Stimulated activated CD4-positive, alpha-beta T cell treated with anti-CD3 and anti-CD28 coated beads, TNF-alpha, amount 100 ng/mL, for 1 hour (primary cell): ENCODE results near the gene PTPN7.
"Not testable (repeated sequence)": the region's sequence is repeated elsewhere in the genome, so short reads cannot be mapped to it uniquely, and the experiment has no call there.

Source experiments
- DNase-seq, 3 donors: peaks; one replicate each; pipeline ENCODE4 v3.0.0-alpha.2; 2020; ENCODE audit warnings: low read depth in 3 of 3, low spot score in 1 of 3

PTPN7 gene

DNA sequence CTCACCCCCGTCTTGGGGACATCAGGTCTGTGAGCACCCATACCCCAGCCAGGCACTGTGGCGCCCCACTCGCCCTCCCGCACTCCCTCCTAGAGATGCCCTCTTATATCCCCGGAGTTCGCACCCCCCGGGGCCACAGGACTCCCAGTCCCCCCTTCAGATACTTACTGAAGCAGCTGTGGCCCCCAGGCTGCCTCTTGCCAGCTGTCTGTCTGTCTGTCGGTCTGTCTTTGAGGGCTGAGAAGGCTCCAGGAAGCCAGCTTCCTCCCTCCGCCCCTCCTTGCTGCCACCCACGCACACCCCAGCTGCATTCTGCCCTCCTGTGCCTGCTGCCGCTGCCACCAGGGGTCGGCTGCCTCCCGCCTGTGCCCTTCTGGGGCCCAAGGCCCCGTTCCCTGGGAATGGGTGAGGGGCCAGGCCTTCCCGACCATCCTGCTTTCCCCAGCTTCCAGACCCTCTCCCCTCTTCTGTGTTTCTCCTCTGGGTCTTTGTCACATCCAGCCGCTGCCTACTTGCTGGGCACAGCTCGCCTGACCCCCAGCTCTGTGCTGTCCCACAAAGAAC is at the start of gene PTPN7:
TSS of gene PTPN7 (minus strand) at position 226 of the 564 bp plus-strand sequence. CDS start 1,200 bp downstream, outside the sequence.
- DNase-seq: peak; percentile 59 to 82 (median 67)

DNA sequence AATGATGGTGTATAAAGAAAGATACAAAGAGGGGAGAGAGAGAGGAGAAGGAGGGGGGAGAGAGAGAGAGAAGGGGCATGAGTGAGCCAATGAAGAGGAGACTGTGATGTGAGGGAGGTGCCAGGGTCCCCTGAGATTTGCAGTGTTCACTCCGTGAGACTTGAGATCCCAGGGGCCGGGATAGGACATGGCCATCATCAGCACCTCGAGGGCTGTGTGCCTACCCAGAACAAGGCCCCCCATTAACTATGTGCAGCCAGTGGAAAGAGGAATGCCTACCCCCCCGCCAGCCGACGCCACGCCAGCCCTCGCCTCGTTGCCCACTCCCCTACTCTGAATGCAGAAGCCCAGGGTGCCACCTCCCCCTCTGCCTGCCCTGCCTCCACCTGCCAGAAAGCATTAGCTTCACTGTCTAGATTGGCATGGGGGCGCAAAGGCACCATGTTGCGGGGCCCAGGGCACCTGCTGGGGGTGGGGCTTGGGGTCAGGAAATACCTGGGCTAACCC is 48.0 kb upstream of the PTPN7 start:
- DNase-seq: no peak

DNA sequence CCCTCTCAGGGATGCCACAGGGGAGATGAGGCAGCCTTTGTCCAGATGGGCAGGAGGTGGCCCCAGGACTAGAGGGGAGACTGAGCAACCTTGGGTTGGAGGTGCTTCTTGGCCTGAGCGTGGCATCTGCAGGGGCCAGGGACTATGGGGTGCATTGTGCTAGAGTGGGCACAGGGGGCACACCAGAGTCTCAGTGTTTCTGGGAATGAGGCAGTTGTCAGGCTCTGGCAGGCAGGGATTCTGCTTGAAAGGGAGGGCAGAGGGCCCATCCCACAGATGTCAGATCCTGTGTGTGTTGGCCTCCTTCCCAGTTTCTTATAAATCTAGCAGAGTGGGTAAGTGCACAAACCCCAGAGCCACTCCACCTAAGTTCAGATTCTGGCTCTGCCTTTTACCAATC is 46.9 kb upstream of the PTPN7 start:
- no peak for DNase-seq

DNA sequence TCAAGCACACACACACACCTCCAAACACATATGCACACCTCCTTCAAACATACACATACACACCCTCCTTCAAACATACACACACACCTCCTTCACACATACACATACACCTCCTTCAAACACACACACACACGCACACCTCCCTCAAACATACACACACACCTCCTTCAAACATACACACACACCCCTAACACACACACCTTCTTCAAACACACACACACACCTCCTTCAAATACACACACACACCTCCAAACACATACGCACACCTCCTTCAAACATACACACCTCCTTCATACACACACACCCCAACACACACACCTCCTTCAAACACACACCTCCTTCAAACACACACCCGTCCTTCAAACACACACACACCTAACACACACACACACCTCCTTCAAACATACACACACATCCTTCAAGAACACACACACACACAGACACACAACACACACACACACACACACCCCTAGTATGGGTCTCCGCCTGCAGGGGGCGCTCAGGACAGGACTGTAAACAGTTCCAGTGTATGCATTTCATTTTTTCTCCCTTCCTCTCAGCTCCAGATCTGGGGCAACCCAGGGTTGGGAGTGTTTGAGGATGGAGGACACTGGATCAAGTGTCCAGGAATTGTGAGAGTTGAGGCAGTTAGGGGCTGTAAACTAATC is 45.3 kb upstream of the PTPN7 start:
- DNase-seq: no peak

DNA sequence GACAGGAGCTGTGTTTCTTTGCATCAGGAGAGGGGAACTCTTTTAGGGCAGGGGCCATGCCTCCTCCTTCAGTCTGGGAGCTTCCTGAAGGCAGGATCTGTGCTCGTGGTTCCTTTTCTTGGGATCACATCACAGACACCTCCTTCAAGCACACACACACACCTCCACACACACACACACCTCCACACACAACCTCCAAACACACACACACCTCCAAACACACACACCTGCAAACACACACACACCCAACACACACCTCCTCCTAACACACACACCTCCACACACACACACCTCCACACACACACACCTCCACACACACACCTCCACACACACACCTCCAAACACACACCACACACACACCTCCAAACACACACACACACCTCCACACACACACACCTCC is 43.7 kb upstream of the PTPN7 start:
- DNase-seq: no peak

DNA sequence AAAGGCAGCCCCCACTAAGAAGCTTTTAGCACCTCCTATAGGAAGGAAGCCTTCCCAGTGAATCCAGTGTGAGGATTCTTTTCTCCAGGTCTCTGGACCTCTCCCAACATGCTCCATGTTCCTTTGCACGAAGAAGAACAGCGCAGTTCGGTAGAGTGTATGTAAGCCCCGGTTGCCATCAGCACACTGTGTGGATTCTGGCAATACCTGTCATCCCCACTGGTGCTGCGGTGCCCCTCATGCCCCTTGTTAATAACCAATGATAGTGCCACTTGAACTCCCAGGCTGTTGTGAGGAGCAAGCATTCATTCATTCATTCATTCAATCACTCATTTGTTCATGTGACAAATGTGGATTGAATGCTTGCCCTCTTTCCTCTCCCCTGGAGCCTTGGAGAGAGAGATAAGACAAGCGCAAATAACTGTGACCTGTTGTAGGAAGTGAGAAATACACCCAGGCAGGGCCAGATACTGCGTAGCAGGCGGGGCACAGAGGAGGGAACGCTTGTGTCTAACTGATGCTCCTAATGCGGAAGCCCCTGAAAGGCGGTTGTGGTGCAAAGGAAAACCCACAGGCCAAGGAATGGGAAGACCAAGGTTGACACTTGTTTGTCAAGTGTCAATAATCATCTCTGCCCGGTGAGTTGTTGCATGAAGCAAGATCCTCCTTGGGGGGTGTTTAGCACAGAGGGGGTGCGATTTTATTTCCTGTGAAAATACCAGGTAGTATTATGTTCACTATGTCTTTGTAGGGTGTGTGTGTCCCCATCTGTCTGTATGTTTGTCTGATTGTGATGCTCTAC is 43.0 kb upstream of the PTPN7 start:
- no peak for DNase-seq

DNA sequence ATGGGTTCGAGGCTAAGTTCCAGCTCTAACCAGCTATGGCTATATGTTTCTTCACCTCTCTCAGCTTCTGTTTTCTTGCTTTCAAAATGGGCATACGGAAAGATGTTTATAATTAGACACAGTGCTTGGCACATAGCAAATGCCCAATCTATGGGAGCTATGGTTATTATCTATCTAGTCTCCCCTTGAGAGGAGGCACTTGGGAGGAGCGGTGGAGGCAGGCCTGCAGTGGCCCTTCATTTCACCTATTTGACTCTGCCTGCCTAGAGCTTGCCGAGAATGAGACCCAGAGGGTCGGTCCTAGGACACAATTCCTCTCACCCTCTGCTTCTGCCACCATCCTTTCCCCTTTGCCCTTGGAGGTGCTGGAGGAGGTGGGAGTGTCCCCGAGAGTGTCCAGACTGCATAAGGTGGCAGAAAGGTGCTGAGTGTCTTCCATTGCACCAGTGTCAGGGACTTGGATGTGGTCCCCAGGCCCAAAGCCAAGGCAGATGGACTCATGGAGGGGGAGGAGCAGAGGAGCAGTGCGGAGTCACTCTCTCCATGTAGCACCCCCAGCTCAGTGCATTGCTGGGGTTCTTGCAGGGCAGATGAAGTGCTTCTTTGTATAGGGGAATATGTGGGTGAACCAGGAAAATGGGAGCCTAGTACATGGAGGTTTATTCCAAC is 42.2 kb upstream of the PTPN7 start:
- DNase-seq: no peak

DNA sequence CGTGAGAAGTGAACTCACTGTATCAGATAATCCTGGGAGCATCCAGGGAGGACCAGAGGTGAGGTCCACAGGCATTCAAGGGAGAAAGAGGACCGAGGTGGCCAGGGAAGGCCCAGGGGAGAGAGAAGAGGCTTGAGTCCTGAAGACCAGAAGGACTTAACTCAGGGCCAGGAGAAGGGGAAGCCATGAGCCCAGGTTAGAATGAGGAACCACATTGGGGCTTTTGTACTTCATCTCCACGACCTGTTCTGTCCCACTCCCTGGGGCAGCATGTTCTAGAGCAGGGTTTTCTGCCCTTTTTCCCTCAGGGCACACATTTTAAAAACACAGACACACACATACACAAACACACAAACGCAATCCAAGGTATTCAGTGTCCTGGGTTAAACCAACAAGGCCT is 41.6 kb upstream of the PTPN7 start:
- DNase-seq: no peak

DNA sequence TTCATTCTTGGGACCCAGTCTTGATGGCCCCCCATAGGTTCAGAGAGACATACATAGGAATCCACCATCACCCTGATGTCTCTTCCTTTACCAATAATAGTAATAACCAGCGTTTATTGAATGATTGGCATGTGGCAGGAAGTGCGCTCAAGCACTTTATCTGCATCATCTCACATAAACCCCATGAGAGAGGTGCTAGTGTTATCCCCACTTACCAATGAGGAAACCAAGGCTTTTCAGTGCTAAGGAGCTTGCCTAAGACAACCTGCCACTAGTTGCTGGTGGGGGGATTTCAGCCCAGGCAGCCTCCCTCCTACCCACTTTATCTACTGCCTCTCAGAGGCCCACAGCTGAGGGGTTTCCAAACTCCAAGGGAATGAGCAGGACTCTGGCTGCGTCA is 40.9 kb upstream of the PTPN7 start:
- no peak for DNase-seq

DNA sequence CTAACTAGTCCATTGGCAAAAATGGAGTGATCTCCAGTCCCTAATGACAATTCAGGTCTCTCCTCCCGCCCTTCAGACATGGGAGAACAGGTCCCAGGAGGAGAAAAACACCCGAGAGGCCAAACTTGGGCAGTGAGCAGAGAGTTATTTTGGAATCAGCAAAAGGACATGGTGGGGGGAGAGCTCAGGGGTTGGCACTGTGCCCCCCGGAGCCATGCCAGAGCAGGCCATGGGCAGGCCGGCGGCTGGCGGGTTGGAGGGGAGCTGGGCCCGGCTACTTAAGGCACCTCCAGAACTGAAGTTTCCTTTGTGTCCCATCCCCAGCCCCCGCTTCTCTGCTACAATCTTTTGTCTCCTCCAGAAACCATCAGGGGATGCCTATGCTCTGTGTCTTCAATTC is 40.3 kb upstream of the PTPN7 start:
- DNase-seq: no peak

DNA sequence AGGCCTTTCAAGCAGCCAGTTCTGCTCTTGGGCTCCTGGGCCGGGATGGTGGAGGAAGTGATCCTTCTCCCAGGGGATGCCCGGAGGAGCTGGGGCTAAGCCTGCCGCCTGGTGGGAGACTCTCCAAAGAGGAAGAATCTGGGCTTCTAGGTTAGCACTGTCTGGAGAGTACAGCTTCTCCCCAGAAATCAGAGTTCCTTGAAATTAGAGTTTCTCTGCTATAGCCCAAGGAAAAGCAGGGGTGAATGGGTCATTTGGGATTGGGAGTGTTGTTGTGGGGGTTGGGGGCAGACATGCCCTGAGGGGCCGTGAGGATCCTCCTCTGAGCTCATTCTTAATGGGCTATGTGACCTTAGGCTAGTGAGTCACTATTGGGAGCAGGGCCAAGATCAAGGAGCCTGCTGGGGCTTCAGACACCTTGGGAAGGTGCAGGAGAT is 39.7 kb upstream of the PTPN7 start:
- DNase-seq: no peak

DNA sequence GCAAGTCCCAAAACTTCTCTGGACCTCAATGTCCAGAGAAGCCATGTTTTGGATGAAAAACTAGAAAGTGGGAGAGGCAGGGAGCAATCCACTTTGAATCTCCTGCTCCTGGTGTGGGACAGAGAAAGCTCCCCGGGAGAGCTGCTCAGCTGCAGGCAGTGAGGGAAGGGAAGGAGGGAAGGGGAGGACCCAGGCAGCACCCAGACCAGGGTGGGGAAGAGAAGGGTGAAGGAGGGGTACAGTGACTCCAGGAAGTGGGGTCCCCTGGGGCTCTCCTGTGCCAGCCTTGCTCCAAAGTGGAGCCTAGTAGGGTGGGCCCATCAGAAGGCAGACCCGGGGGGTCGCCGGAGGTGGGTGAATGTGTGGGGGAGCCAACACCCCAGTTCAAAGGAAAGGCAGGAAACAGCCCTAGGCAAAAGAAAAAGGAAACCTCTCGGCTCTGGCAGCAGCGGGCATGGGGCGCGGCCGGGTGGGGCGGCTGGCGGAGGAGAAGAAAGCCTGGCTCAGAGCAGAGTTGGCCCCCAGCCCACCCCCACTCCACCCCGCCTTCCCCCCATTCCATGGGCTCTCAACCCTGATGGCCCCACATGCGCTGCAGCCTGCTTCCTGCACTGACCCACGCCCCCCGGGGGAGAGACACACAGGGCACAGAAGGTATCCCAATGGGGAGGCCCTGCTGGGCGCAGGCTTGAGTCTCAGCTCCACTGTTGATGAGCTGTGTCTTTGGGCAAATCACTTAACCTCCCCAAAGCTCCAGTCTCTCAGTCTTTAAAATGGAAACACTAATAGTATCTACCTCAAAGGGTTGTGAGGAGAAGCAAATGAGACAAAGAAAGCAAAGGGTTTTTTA is 38.9 kb upstream of the PTPN7 start:
- DNase-seq: no peak

DNA sequence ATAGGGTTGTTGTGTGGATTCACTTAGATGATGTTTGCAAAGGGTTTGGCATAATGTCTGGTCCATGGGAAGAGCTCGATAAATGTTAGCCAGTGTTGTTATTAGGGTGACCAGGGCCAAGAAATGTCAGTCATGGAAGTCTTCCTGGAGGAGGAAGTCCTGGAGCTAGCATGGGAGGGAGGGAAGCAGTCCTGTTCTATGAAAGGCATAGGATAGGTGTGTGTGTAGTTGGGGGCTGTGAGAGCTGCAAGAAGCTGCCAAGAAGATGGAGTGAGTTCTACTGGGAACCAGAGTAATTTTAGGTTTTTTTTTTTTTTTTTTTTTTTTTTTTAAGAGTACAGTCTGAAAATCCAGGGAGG is 37.9 kb upstream of the PTPN7 start:
- no peak for DNase-seq

DNA sequence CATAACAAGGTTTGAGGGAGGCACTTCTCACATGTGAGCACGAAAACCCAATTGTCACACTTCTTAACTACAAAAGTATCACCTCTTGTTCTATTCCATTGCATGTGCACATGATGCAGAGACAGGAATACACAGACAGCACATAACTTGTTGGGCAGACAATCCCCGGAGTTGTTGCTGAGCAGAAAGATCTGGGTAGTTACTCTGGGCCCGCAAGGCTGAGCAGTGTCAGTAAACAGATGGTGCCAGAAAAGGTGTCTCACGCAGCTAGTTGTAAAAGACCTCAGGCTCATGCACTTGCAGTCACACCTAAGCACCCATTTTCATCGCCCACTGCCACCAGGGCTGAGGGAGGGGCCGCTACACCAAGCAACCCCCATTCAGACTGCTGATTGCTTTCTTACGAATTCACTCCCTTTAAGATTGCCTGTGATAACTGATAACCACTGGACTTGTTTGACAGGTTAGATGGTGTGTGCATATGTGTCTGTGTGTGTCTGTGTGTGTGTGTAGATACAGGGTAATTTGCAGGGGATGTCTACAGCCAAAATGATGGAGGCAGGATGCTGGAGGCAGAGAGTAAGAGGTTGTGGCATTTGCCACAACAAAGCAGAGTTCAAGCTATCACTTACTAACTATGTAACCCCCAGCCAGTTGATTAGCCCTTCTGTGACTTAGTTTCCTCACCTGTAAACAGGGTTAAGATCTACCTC is 37.4 kb upstream of the PTPN7 start:
- DNase-seq: no peak

DNA sequence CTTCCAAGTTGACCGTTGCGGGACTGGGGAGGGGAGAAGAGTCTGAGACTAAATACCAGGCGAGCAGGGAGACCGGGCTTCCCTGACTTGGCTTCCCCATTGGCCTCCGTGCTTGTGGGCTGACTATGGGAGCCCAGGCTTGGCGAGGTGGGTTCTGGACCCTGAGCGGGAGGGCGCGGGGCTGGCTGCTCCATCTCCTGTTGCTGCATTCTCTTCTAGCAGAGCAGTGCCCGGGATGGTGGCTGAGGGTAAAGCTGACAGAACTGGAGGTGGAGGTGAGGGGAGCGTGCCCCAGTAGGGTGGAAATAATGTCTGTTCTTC is 33.9 kb upstream of the PTPN7 start:
- DNase-seq: no peak

DNA sequence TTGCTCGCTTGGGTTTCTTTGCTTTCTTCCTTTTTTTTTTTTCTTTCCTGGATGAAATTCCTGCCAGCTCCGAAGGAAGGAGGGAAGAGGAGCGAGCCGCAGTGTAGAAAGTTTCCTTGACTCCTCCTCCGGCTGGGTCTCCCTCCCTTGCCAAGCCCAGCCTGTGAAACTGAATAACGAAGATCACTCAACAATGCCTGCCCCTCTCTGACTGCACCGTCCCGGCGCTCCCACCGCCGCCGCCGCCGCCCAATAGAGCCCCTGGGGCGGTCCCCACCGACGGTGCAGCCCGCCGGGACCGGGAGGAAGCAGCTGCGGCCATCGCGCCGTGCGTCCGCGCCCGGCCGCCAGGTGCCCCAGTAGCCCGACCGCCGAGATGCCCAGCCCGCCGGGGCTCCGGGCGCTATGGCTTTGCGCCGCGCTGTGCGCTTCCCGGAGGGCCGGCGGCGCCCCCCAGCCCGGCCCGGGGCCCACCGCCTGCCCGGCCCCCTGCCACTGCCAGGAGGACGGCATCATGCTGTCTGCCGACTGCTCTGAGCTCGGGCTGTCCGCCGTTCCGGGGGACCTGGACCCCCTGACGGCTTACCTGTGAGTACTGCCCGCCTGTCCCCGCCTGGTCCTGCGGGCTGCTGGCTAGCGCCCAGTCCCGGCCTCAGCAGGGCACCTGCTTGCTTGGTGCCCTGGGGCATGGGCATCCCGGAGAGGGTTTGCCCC is 33.4 kb upstream of the PTPN7 start, which contains the start of gene LGR6:
TSS of gene LGR6 (plus strand) at position 186 of the 714 bp plus-strand sequence. CDS start at position 377, 191 bp downstream.
- no peak for DNase-seq

DNA sequence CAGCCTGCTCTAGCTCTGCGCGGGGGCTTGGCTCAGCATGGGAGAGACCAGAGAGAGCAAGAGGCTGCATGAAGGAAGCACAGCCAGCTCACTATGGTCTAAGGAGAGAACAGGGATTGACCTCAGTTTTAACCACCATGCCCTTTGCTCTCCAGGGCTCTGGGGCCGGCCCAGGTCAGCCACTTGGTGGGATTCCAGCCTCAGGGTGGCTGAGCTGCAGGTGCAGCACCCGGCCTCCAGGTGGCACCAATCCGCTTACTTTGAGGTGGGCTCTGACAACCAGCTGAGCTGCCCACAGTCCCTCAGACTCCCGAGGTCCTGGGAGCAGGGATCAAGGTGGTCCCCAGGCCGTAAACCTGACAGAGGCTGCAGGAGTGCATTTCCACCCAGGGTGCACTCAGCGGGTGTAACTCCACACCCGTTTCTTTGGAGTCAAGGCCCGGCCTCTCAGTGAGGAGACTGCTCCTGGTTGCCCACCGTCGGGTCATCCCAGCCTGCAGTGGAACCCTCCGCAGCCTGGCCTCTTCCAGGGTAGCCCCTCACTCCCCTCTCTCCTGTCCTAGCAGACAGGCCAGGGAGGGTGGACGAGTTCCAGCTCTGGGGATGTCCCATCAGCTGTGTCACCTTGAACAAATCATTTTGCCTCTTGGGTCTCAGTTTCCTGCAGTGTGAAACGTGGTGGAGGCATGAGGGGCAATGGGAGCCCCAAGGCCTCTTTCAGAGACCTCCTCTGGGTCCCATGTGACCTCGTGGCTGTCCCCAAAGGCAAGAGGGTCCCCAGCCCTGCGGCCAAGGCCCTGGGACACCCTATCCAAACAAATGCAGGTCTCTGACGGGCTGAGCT is 32.6 kb upstream of the PTPN7 start:
- DNase-seq: peak in 1 of 3 donors; percentile 41

DNA sequence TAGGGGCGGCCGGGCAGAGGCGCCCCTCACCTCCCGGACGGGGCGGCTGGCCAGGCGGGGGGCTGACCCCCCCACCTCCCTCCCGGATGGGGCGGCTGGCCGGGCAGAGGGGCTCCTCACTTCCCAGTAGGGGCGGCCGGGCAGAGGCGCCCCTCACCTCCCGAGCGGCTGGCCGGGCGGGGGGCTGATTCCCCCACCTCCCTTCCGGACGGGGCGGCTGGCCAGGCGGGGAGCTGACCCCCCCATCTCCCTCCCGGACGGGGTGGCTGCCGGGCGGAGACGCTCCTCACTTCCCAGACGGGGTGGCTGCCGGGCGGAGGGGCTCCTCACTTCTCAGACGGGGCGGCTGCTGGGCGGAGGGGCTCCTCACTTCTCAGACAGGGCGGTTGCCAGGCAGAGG is 31.0 kb upstream of the PTPN7 start:
- DNase-seq: not testable (repeated sequence)
